HG03135 (cell line): Measurements from ENCODE around the gene FAM171A1.

Experiments
- ATAC-seq: cut with Tn5 transposase; IDR thresholded peaks from one replicate; pipeline ENCODE4 v1.9.1; 2021; ENCODE audit warnings: mild to moderate bottlenecking, moderate library complexity; ENCODE audit not compliant: unreplicated experiment

Gene FAM171A1

DNA sequence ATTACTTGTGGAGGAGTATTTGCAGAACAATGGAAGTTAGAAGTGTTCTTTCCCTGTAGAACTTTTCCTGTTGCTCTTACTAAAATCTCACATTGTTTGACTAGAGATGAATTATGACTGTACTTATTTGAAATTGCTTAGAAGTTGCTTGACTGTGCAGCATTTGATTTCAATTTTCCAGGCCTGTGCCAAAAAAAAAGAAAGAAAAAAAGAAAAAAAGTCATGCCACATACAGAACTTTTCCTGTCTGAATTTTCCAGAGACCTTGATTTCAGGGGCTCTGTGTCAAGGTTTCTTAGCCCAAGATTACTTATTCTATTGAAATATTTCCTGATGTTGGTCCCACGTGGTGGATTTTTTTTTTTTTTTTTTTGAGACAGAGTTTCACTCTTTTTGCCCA is 3.5 kb upstream of the FAM171A1 start:
- no peak for ATAC-seq

DNA sequence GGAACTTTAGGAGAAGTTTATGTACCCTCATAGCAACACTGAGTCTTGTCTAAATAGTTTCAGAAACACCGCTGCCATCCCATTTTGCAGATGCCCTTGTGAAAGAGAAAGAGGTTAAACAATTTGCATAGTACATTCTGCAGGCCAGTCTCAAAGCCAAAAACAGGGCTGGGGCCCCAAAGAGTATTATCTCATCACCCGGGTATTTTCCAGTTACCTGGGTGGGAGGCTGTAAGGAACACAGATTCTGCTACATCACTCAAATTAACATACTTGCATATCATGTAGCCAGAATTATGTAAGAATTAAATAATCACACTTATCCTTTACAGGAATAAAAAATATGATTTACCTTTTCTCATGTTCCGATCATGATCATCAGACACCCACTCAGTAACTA is 3.1 kb upstream of the FAM171A1 start:
- ATAC-seq = no peak

DNA sequence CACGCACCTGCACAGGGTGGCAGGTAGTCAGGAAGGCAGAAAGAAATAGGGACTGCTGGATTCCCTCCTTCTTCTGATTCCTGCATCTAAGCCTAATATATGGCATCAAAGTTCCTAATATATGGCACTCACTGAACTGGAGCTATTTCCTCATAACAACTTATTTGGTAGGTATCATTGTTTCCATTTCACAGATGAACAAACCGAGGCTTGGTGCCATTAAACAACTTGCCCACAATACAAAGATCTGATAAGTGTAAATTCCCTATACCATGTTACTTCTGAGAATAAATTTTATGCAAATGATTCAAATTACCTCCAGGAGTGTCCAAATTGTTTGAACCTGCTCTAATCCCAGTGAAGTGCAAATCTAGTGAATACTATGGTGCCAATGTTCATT is 2.1 kb upstream of the FAM171A1 start:
- no peak for ATAC-seq

GRCh38 chr10:15370212-15370855 is 755 bp downstream of the FAM171A1 start:
- ATAC-seq = peak; percentile 28

DNA sequence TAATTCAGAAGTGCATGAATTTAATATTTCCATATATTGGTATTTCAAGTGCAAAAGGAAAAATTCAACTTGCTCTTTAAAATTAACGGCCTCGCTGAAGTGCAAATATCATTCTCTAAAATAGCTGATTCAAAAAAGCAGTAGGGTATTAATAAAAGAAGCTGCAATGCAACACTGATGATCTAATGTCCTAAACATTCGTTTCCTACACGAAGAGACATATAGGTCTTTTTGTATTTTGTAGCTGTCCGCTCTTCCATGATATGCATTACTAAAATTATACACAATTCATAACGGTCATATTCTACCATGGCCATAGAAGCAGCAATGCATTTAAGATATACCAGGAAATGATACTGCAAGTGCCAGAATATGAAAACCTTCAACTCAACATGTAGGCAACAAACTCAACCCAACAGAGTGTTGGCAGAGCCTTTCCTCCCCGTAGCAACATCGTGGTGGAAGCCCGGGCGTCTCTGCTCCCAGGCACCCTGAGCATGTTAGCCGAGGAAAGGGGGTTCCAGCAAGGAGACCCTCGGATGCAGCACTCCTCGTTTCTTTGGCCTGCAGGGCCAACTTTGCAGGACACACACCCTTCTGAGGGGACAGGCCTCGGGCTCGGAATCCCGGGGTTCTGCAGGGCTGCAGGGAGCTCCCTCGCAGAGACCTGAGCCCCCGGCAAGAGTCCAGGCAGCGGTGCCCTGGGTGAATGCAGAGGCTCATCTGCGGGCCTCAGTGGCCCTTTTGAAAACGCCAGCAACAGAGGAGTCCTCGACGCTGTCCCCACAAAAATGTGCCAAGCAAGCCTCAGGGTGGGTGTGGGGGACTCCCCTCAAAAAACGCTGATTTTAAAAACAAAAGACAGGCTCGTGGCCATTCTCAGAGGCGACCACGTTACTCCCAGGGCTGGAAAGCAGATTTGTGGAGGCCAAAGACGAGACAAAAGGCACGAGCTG is 1.6 kb downstream of the FAM171A1 start:
- no peak for ATAC-seq

DNA sequence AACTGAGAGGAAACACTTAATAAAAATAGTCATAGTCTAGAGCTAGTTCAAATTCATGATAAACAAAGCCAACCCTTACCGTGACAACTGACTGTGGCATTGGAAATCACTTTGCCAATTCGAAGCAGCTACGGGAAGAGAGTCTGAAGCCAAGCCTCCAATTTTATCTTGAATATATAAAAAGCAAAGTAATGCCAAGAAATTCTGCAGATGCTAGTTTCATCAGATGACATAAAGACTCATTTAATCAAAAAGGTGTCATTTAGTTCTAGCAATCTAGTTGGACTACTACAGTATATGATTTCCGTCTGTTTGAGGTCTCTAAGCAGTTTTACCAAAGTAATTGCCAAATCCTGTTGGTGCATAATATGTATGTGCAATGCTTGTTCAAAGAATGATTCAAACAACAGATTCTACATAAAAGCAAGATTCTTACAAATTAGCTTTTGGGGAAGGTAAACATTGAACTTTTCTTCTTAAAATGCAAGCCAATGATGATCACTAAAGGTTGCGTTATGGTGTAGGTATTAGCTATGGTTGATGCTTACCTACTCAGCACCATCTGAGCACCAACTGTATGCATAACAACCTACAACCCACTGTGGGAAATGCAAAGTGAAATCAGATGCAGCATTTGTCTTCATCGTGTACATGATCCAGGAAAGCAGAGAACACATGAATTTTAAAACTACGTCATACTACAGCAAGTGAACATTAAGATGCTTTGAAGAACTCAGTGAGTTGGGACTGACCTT is 2.8 kb downstream of the FAM171A1 start:
- ATAC-seq = no peak

DNA sequence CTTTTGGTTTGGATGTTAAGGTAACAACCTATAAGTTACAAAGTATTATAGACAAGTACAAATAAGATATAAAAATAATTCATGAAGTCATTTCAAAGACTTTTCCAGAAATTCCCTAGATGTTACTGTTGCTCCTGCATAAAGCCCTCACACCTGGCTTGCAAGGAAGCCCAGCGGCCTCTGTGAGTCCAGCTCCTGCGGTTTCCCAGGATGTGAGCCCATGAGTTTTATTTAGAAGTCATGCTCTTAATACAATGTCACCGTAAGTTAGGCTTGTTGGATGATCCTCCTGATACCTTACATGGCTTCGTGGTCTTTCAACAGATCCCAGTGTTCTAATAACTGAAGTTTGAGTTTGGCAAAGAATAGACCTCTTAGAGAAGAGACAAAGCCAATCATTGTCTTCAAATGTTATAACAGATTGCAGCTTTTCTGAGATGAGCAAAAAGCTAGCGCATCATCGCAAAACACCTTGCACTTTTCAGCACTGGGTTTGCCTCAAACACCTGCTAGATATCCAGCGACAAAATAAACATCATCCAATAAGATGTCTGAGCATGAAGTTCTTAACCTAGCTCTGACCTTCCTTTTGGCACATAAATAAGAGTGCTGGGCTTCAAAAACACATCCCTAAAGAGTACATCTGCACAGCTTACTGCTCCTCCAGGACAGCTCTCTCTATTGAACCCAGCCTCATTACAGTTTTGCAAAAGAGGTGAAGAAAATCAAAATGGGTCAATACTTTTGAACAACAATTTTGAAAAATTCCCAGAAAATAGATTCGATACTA is 3.6 kb downstream of the FAM171A1 start:
- no peak for ATAC-seq

- no peak for ATAC-seq
These were observed 5.4 kb downstream of the FAM171A1 start for GRCh38 chr10:15365692-15366091.

GRCh38 chr10:15364001-15364400 is 7.1 kb downstream of the FAM171A1 start:
- no peak for ATAC-seq

DNA sequence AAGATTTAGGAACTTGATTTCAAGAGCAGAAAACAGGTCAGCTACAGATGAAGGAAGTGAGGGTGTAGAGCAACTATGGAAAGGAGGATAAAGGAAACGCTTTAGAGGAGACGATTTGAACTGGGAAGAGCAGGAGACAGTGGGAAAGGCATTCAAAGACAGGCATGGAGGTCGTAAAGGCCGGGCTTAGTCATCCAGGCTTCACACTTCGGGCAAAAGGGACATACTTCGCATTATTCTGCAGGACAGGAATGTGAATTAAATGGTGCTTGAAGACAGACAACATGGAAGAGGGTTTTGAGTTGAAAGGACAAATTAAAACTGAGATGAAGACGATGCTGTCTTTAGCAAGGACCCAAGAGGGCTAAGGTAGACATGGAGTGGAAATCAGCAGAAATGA is 8.1 kb downstream of the FAM171A1 start:
- ATAC-seq = no peak

DNA sequence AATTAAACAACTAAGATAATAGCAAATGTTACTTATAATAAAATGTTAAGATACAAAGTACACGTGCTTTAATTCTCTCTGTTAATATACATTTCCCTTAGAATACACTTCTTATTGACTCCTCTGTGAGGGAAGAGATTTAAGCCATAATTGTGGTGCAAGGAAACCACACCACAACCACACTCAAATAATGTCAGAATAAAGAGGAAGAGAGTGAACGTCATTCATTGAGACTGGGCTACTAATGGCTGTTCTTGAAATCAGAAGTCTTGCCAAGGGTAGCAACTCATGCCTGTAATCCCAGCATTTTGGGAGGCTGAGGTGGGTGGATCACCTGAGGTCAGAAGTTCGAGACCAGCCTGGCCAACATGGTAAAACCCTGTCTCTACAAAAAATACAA is 10.0 kb downstream of the FAM171A1 start:
- no peak for ATAC-seq

DNA sequence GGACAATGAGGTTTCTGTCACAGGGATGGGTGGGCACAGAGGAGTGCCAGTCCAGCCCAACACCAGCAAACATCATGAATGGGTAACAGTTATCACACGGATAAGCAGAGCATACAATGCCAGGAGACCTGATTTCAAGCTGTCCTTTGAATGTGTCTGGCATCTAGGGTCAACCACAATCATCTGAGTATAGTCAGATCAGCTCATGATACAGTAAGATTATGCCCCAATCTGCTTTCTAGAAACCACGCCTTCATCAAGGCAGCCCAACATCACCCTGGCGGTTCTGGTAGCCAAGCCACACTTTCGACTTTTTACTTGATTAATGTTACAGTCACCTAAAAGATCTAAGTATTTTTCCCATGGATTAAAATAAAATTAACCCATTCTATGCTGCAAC is 10.5 kb downstream of the FAM171A1 start:
- ATAC-seq = no peak

- no peak for ATAC-seq
These were observed 17.5 kb downstream of the FAM171A1 start for GRCh38 chr10:15353471-15354017.

DNA sequence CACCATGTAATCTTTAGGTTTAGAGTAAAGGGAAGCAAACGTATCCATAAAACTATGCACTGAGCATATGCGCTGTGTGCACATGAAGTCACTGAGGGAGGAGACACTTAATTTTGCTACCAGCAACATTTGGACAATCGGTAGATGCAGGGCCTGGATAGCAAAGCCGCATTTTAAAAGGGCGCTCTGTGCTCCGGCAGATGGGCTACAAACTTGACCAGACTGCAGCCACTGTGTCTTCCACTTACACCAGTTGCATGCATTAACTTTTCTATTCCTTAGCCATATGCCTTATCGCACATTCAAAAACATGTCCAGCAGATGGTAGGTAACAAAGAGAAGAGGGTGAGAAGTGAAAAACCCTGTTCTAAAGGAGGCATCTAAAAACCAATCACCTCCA is 18.3 kb downstream of the FAM171A1 start:
- ATAC-seq = no peak

DNA sequence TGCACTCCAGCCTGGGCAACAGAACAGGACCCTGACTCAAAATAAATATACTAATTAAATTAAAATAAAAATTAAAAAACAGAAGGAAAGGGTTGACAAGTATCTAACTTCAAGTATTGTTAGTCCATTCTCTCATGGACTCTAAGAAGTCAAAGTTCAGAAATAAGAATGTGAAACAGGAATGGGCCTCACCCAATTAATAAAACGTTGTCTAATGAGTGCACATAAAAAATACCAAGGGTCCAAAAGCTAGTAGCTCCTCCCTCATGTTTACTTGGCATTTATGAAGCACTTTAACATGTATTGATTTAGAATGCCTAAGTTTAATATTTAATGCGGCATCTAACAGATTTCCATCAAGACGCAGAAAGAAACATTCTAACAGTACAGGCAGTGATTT is 18.9 kb downstream of the FAM171A1 start:
- ATAC-seq = no peak

DNA sequence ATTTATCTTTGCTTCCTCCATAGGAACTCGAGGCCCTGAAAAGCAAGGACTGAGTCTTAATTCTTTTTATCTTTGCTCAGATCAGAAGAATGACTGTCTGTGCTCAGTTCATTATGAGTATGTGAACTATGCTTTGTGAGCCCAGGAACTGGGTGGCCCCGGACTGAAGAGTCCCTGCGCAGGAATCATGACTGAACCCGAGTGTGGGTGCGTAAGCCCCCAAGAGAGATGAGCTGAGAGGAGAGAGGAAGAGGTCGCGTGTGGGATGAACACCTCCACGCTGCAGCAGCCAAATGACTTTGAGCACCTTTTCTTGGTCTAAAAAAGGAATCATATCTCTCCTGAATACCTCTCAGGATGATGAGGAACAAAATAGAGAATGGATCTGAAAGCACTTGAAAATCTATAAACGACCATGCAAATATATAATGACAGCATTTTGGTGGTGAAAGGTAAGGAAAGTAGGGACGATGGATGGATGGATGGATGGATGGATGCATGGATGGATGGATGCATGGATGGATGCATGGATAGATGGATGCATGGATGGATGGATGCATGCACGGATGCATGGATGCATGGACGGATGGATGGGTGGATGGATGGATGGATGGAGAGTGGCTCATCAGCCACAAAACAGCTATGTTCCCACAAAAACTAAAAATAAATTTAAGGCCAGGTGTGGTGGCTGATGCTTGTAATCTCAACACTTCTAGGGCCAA is 19.8 kb downstream of the FAM171A1 start:
- no peak for ATAC-seq

- ATAC-seq = no peak
These were observed 22.0 kb downstream of the FAM171A1 start for GRCh38 chr10:15349112-15349511.

- no peak for ATAC-seq
These were observed 22.5 kb downstream of the FAM171A1 start for GRCh38 chr10:15348579-15348978.

DNA sequence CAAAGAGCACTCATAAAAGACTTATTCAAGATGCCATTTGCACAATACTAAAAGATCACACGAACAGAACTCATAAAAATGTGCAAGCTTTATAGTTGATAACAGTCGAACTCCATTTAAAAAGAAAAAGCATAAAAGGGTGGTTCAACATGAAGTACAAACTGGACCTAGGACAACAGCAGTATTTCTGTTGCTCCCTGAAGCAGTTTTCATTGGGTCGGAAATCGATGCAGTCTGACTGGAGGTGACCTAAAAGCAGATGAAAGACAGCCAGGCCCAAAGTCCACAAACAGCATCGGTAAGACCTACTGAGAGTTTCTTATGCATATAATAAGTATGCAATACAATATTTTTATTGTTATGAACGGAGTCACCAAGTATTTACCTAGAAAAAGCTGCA is 23.9 kb downstream of the FAM171A1 start:
- no peak for ATAC-seq
